ENCODE data around the gene METTL27.
"Not testable (repeated sequence)": the region's sequence is repeated elsewhere in the genome, so short reads cannot be mapped to it uniquely, and the experiment has no call there.

METTL27 gene

DNA sequence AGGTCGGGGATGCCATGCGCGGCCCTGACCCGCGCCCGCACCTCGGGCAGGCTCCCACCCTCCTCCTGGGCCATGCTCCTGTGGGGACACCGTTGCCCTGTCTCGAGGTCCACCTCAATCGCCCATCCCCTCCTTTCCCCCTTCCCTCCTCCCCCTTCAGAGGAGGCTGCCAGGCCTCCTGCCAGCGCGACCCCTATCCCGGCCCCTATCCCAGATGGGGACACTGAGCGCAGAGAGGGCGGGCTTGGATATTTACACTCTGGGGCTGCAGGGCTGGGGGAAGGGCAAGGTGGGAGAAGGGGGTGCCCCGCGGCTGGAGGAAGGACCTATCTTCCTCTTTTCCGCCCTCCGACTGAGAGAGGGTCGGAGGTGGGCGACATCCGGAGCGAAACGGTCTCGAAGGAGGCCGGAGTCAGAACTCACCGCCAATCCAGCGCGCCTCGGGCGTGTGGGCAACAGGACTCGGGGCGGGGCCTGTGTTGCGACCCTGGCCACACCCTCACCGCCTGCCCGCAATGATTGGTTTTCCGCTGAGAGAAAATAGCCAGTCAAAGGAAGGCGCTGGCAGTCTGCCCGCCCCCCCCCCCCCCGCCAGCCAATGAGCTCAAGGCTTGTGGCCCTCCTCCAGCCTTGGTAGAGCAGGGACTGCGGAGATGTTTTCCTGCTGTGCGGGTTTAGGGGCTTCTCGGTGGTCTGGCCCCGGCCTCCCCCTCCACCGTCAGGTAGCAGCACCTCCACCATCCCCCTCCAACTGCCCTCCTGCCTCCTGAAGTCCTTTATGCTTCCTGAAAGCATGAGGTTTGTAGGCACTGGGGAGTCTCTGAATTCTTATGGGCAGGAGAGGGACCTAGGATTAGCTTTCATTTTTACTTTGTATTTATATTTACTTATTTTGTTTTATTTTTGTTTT lies at the start of gene METTL27:
TSS of gene METTL27 (minus strand) at position 450 of the 910 bp plus-strand sequence. CDS start at position 74, 376 bp downstream.
- DNase-seq, result peak; percentile 92

GRCh38 chr7:73891178-73891885 lies 49.0 kb upstream of the METTL27 start:
- no peak for DNase-seq

- no peak for DNase-seq
Measured at GRCh38 chr7:73890555-73891147, 48.3 kb upstream of the METTL27 start.

GRCh38 chr7:73888959-73889358 lies 46.6 kb upstream of the METTL27 start:
- DNase-seq, result no peak

DNA sequence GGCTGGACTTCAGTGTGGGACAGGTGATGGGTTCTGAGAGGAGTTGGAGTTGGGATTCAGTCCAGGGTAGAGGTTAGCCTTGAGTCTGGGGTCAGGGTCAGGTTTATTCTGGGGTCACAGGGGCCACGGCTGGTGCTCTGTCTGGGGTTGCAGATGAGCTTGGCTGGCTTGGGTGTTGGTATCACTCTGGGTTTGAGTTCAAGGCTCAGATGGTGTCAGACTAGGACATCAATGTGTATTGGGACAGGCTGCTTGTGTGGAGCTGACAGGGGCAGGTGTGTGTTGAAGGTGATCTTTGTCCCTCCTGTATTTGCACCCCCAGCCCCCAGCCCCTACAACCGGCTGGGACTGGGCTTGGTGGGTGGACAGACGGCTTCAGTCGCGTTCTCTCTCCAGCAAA lies 45.4 kb upstream of the METTL27 start:
- no peak for DNase-seq

DNA sequence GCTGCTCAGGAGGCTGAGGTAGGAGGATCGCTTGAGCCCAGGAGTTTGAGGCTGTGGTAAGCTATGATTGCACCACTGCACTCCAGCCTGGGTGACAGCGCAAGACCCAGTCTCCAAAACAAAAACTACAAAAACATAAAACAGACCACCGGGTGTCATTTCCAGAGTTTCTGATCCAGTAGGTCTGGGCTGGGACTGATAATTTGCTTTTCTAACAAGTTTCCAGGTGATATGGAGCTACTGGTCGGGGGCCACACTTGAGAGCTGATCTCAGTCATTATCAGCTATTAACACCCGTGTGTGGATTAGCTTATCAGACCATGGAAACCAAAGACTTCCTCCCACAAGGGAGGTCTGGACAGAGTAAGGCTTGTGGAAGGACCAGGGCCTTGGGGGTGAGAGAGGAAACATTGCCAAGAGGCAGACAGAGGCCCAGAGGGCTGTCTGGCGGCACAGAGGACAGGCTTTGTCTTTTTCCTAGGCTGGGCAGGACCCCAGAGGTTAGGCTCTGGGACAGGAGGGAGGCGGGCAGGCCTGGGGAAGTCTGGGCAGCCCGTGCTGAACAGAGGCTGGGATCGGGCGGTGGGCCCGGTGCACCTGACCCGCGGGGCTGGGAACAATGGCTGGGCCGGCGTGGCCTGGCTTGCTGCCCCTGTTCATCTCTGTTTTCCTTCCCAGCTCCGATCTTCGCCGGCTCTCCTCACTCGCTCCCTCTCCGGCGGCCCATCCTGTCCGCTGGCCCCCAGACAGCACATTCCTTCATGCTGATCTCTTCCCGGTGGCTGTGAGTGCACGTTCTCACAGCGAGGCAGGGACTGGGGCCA lies 43.9 kb upstream of the METTL27 start:
- DNase-seq, result no peak

- DNase-seq, result no peak
Measured at GRCh38 chr7:73885433-73885974, 43.2 kb upstream of the METTL27 start.

- not testable (repeated sequence) for DNase-seq
Measured at GRCh38 chr7:73884867-73885422, 42.6 kb upstream of the METTL27 start.

DNA sequence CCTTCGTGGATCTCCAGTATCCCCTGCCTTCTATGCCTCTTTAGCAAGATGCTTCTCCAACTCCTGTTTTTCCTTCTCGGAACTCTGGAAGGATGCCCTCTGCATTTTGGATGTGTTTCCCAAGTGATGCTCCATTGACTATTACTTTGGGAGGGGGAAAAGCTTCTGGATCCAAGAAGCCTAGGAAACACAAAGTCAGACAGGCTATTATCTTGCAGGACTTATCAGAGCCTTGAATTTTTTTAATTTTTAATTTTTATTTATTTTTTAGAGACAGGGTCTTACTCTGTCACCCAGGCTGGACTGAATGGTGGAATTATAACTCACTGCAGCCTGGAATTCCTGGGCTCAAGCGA lies 39.7 kb upstream of the METTL27 start:
- DNase-seq, result no peak

- no peak for DNase-seq
Measured at GRCh38 chr7:73881352-73882046, 39.2 kb upstream of the METTL27 start.

- DNase-seq, result no peak
Measured at GRCh38 chr7:73880755-73881328, 38.5 kb upstream of the METTL27 start.

DNA sequence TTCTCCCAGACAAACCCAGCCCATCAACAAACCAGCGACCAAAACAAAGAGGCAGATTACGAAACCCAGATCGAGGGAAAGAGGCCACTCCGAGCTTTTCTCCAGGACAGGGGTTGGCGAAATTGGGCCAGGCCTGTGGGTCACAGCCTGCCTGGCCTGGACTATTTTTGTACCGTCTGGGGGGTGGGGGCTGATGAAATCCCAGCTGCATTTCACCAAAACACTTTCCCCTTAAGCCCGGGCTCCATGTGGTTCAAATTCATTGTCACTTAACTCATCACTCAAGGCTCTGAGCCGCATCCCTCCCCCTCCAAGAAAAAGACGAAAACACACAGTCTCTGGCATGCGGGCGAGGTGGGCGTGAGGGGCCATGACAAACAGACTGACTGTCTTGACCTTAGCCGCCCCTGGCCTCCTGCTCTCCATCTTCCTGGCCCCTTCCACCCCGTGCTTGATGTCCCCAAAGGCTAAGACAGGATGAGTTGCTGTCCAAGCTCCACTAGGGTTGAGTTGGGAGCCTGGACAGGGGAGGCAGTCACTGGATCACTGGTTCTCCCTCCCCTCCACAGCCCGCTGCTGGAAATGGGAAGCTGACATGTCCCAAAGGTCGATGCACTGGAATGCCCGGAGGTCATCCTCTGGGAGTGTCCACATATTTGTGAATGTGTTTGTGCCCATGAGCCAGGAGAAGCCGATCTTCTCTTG lies 37.8 kb upstream of the METTL27 start:
- no peak for DNase-seq

GRCh38 chr7:73876973-73877372 lies 34.7 kb upstream of the METTL27 start:
- DNase-seq, result no peak

DNA sequence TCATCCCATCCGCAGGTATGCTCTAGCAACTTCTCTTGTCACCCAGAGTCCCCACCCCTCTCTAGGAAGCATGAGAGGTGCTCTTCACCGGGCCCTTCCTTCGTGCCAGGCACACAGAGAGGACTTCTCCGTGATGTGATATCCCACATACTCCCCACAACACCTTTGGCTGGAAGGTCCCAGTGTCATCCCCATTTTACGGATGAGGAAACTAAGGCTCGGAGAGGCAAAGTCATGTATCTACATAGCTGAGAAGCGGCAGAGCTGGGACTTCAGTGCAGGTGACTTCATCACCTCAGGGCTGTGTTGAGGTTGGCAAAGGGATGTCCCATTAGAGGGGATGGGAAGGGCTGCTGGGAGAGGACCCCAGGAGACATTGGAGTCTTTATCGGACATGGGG lies 34.0 kb upstream of the METTL27 start:
- no peak for DNase-seq

- DNase-seq, result no peak
Measured at GRCh38 chr7:73872056-73872908, 30.0 kb upstream of the METTL27 start.

GRCh38 chr7:73871163-73872011 lies 29.1 kb upstream of the METTL27 start:
- no peak for DNase-seq

DNA sequence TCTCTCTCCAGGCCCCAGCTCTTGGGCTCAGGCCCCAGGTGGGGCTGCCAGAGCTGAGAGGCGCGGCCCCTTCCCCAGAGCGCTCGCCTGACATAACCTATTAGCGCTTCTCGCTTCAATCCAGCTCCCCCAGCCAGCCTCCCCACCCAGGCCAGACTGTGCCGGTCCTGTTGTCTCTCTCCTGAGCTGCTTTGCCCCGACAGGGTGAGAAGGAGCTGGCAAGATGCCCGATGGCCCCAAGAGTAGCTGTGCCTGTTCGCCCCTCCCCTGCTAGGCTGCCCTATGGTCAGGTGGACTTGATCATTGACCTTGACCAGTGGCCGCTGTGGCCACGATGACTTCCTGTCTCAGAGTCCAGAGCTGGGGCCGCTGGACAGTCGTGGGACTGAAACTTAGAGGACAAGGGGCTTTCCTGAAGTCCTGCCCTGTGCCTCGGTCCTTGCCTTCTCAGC lies 27.8 kb upstream of the METTL27 start:
- no peak for DNase-seq

DNA sequence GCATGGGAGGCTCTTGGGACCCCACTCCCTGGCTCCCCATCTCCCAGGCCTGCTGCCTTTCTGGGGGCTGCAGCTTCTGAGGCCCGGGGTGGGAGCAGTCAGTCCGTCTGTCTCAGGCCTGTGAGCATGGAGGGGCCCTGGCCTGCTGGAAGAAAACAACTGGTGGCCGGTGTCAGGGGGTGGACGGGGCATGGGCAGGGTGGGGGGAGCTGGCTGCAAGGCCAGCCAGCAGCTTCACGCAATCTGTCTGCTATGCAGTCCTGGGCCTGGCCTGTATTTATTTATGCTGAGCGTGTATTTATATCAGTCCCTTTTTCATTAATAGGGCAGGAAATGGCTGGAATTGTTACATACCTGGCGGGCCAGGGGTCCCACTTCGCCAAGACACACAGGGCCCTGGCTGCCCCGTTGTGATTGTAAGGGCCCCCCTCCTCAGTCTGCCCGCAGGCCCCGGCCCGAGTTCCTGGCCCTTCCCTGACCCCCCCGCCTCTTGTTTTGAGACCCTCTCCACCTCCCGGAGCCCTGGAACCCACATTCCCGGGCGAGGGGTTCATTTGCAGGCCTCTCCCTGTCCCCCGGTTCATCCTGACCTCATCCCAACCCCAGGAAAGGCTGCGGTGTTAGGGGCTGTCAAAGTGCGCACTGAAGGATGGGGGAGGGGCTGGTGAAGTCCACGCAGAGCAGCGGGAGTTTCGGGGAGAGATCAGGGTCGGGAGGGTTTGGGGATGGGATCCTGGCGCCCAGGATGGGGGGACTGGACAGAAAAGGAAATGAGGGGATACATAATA lies 26.9 kb upstream of the METTL27 start:
- DNase-seq, result no peak

All from CD4-positive, alpha-beta T cell treated with Interleukin-12 subunit alpha and Interleukin-12 subunit beta, for 1 hour (primary cell).